ENCODE data around the gene YTHDC1. TPM values are rescaled to one million over a fixed set of nuclear protein-coding genes. Genes with fewer than 3 reads are reported as not detected.

Gene YTHDC1
- total and polyA plus RNA-seq, 2 of the 13 experiments (the other 11 are each of a cell fraction or from before 2014, with no cell fraction given), result 37.3 to 56.8 TPM

DNA sequence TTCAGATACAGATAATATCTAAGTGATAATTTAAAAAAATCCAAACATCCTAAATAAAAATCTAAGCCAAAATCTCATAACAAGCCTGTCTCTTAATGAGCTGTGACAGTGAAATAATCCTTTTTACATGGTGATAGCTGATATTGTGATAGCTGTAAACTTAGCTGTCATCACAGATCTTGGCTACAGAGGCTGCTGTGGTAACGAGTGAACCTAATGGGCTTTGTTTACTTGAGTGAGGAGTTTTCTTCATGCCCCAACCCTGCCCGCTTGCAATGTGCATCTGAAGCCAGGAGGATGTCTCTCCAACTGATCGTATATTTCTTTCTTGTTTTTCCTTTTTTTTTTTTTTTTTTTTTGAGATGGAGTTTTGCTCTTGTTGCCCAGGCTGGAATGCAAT is 41.5 kb upstream of the YTHDC1 start:
- POLR2A ChIA-PET, result no interaction called here

More for the DNA sequence above, 41.5 kb upstream of the YTHDC1 start:
- no peaks in the 10 kb centered on the region for H3K4me1 ChIP-seq (ENCODE audit: insufficient read depth, low read length)
- FAIRE-seq, result no peak
- 15% methylated on average over 3 of the region's 3 CpGs for WGBS (ENCODE audit: low lambda C conversion rate)
- no peak for DNase-seq (ENCODE audit: low spot score)
- H3K27ac ChIP-seq (ENCODE audit: extremely low read length, insufficient read depth, low read length), result no peak overlapping the region
- no peaks in the 10 kb centered on the region for H4K20me1 ChIP-seq (ENCODE audit: insufficient read depth, low read length)
- H3K4me2 ChIP-seq (ENCODE audit: low read depth, low read length), result no peak overlapping the region
- H3K79me2 ChIP-seq (ENCODE audit: insufficient read depth, low read length), result no peaks in the 10 kb centered on the region
- no TSS peak for BruUV-seq (replicated peaks)
- intact Hi-C loops (cut with micrococcal nuclease; ENCODE audit: unreplicated experiment), result no loop called here
- H2AFZ ChIP-seq (ENCODE audit: low read length), result no peak overlapping the region
- no peak overlapping the region for H3K4me3 ChIP-seq (replicated peaks in 1 of 3; ENCODE audit: insufficient read depth in 1 of 3, low read depth in 2 of 3, low read length in 3 of 3)
- H3K9ac ChIP-seq (ENCODE audit: insufficient read depth, low read depth, low read length), result no peak overlapping the region
- TF ChIP-seq, protein P1, sequence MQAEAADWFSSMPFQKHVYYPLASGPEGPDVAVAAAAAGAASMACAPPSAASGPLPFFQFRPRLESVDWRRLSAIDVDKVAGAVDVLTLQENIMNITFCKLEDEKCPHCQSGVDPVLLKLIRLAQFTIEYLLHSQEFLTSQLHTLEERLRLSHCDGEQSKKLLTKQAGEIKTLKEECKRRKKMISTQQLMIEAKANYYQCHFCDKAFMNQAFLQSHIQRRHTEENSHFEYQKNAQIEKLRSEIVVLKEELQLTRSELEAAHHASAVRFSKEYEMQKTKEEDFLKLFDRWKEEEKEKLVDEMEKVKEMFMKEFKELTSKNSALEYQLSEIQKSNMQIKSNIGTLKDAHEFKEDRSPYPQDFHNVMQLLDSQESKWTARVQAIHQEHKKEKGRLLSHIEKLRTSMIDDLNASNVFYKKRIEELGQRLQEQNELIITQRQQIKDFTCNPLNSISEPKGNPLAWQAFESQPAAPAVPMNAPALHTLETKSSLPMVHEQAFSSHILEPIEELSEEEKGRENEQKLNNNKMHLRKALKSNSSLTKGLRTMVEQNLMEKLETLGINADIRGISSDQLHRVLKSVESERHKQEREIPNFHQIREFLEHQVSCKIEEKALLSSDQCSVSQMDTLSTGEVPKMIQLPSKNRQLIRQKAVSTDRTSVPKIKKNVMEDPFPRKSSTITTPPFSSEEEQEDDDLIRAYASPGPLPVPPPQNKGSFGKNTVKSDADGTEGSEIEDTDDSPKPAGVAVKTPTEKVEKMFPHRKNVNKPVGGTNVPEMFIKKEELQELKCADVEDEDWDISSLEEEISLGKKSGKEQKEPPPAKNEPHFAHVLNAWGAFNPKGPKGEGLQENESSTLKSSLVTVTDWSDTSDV (CRISPR knock-in tag; IDR thresholded peaks at IDR 0.05), result no peak
- TF ChIP-seq ARHGAP35 (CRISPR knock-in tag; IDR thresholded peaks at IDR 0.05; ENCODE audit: borderline replicate concordance), result no peak
- no peak for TF ChIP-seq ZNF180 (CRISPR knock-in tag; IDR thresholded peaks at IDR 0.05; ENCODE audit: borderline replicate concordance, low read depth)
- no peak for TF ChIP-seq SRY (CRISPR knock-in tag; IDR thresholded peaks at IDR 0.05)
- TF ChIP-seq, protein P2, sequence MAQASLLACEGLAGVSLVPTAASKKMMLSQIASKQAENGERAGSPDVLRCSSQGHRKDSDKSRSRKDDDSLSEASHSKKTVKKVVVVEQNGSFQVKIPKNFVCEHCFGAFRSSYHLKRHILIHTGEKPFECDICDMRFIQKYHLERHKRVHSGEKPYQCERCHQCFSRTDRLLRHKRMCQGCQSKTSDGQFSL (CRISPR knock-in tag; IDR thresholded peaks at IDR 0.05), result no peak
- TF ChIP-seq, protein P3, sequence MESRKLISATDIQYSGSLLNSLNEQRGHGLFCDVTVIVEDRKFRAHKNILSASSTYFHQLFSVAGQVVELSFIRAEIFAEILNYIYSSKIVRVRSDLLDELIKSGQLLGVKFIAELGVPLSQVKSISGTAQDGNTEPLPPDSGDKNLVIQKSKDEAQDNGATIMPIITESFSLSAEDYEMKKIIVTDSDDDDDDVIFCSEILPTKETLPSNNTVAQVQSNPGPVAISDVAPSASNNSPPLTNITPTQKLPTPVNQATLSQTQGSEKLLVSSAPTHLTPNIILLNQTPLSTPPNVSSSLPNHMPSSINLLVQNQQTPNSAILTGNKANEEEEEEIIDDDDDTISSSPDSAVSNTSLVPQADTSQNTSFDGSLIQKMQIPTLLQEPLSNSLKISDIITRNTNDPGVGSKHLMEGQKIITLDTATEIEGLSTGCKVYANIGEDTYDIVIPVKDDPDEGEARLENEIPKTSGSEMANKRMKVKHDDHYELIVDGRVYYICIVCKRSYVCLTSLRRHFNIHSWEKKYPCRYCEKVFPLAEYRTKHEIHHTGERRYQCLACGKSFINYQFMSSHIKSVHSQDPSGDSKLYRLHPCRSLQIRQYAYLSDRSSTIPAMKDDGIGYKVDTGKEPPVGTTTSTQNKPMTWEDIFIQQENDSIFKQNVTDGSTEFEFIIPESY (CRISPR knock-in tag; IDR thresholded peaks at IDR 0.05), result no peak
- TF ChIP-seq ZNF629 (CRISPR knock-in tag; conservative IDR thresholded peaks at IDR 0.05), result no peak
- TF ChIP-seq ASH2L (IDR thresholded peaks at IDR 0.05; ENCODE audit: insufficient read length, low read depth, low read length), result no peak
- TF ChIP-seq YEATS4 (CRISPR knock-in tag; IDR thresholded peaks at IDR 0.05; ENCODE audit: borderline replicate concordance), result no peak
- no peak for ATAC-seq
- CTCF ChIA-PET (ENCODE audit: low intra/inter-chr PET ratio, low total read pairs), result no interaction called here
- in situ Hi-C loops (cut with HindIII; ENCODE audit: extremely low pct_ligation_motif_present, low pct_unique_long_range_greater_than_20kb), result no loop called here
- H3K9me3 ChIP-seq (ENCODE audit: low read length), result no peaks in the 10 kb centered on the region
- no peaks in the 10 kb centered on the region; a peak in 1 of 5 replicates for H3K27me3 ChIP-seq (ENCODE audit: control insufficient read depth in 1 of 2, insufficient read depth in 2 of 2, low read length in 2 of 2)
- H3K36me3 ChIP-seq (replicated peaks in 1 of 2; ENCODE audit: control insufficient read depth in 1 of 2, insufficient read depth in 2 of 2, low read length in 2 of 2), result no peaks in the 10 kb centered on the region
